ENCODE measurements around the gene KCNK5. TPM values are rescaled to one million over a fixed set of nuclear protein-coding genes. Genes with fewer than 3 reads are reported as not detected.

KCNK5 gene
- total RNA-seq, 1 experiment from 2014 or later, result 0.79 TPM

Other genes starting within 250 kb of the KCNK5 start
- not detected in 2 replicates for gene GLP1R, start 180.7 kb downstream of the KCNK5 start, total RNA-seq (2014; rRNA removed; shearing (Covaris generic))
- gene SAYSD1, start 114.3 kb downstream of the KCNK5 start, total RNA-seq (2014; rRNA removed; shearing (Covaris generic)), result 8.8 and 10.4 TPM in 2 replicates
- not detected in 2 replicates for gene KCNK17, start 84.9 kb upstream of the KCNK5 start, total RNA-seq (2014; rRNA removed; shearing (Covaris generic))
- not detected in 2 replicates for gene KCNK16, start 93.2 kb upstream of the KCNK5 start, total RNA-seq (2014; rRNA removed; shearing (Covaris generic))

Data from SK-MEL-5 (cell line).